ENCODE data around the gene CAPN15. TPM values are rescaled to one million over a fixed set of nuclear protein-coding genes. Genes with fewer than 3 reads are reported as not detected.
A peak's percentile ranks its signal among the peaks of the same experiment; 100 is the strongest.
"Not testable (repeated sequence)": the region's sequence is repeated elsewhere in the genome, so short reads cannot be mapped to it uniquely, and the experiment has no call there.

Gene CAPN15
- polyA plus RNA-seq, 1 donor = 45.6 TPM

- H3K27ac ChIP-seq (ENCODE audit: low read length) = no peak overlapping the region
- H3K4me1 ChIP-seq (ENCODE audit: control insufficient read depth, insufficient read depth, low read length) = peaks cover 46% of the 10 kb centered on the region
- DNase-seq = no peak
- no peak overlapping the region for H3K4me3 ChIP-seq (ENCODE audit: low read length)
- H3K27me3 ChIP-seq (ENCODE audit: control insufficient read depth, insufficient read depth, low read length) = no peaks in the 10 kb centered on the region
- H3K36me3 ChIP-seq (ENCODE audit: control insufficient read depth, insufficient read depth, low read length) = peaks cover 38% of the 10 kb centered on the region
- no CpG with 5 or more reads among the region's 7 CpGs for WGBS (ENCODE audit: insufficient coverage, low lambda C conversion rate)
- peaks cover 16% of the 10 kb centered on the region for H3K9me3 ChIP-seq (ENCODE audit: control insufficient read depth, low read depth, low read length)
Observed at GRCh38 chr16:506246-506546, 21.3 kb upstream of the CAPN15 start.

GRCh38 chr16:507527-507926 is 20.0 kb upstream of the CAPN15 start:
- not testable (repeated sequence) for H3K4me3 ChIP-seq (ENCODE audit: low read length)
- no CpG with 5 or more reads among the region's 14 CpGs for WGBS (ENCODE audit: insufficient coverage, low lambda C conversion rate)
- peaks cover 38% of the 10 kb centered on the region for H3K36me3 ChIP-seq (ENCODE audit: control insufficient read depth, insufficient read depth, low read length)

GRCh38 chr16:507996-508395 is 19.5 kb upstream of the CAPN15 start:
- WGBS (ENCODE audit: insufficient coverage, low lambda C conversion rate) = no CpG with 5 or more reads among the region's 6 CpGs
- Histone ChIP-seq H3K4me3 (ENCODE audit: low read length) (no peak overlapping the region), H3K27me3 (ENCODE audit: control insufficient read depth, insufficient read depth, low read length) (no peaks in the 10 kb centered on the region), H3K9me3 (ENCODE audit: control insufficient read depth, low read depth, low read length) (peaks cover 16% of the 10 kb centered on the region), H3K27ac (ENCODE audit: low read length) (no peak overlapping the region), H3K36me3 (ENCODE audit: control insufficient read depth, insufficient read depth, low read length) (peaks cover 42% of the 10 kb centered on the region), H3K4me1 (ENCODE audit: control insufficient read depth, insufficient read depth, low read length) (peaks cover 30% of the 10 kb centered on the region)
- DNase-seq = no peak

More at GRCh38 chr16:507527-507926, 20.0 kb upstream of the CAPN15 start:
- H3K9me3 ChIP-seq (ENCODE audit: control insufficient read depth, low read depth, low read length) = peaks cover 16% of the 10 kb centered on the region
- H3K27ac ChIP-seq (ENCODE audit: low read length); DNase-seq; H3K27me3 ChIP-seq (ENCODE audit: control insufficient read depth, insufficient read depth, low read length): not testable (repeated sequence)
- H3K4me1 ChIP-seq (ENCODE audit: control insufficient read depth, insufficient read depth, low read length) = peaks cover 34% of the 10 kb centered on the region

GRCh38 chr16:508884-509736 is 18.4 kb upstream of the CAPN15 start:
- WGBS (ENCODE audit: insufficient coverage, low lambda C conversion rate) = no CpG with 5 or more reads among the region's 18 CpGs
- Histone ChIP-seq H3K27me3 (ENCODE audit: control insufficient read depth, insufficient read depth, low read length) (no peaks in the 10 kb centered on the region), H3K9me3 (ENCODE audit: control insufficient read depth, low read depth, low read length) (peaks cover 16% of the 10 kb centered on the region), H3K4me1 (ENCODE audit: control insufficient read depth, insufficient read depth, low read length) (peaks cover 24% of the 10 kb centered on the region), H3K4me3 (ENCODE audit: low read length) (no peak overlapping the region), H3K27ac (ENCODE audit: low read length) (peak overlapping the region; percentile 72), H3K36me3 (ENCODE audit: control insufficient read depth, insufficient read depth, low read length) (peaks cover 51% of the 10 kb centered on the region)
- peak; percentile 76 to 87 for DNase-seq

GRCh38 chr16:510066-510825 is 17.3 kb upstream of the CAPN15 start:
- Histone ChIP-seq H3K27ac (ENCODE audit: low read length) (no peak overlapping the region), H3K27me3 (ENCODE audit: control insufficient read depth, insufficient read depth, low read length) (no peaks in the 10 kb centered on the region), H3K36me3 (ENCODE audit: control insufficient read depth, insufficient read depth, low read length) (peaks cover 59% of the 10 kb centered on the region), H3K4me3 (ENCODE audit: low read length) (no peak overlapping the region), H3K4me1 (ENCODE audit: control insufficient read depth, insufficient read depth, low read length) (peaks cover 28% of the 10 kb centered on the region), H3K9me3 (ENCODE audit: control insufficient read depth, low read depth, low read length) (peaks cover 16% of the 10 kb centered on the region)
- 100% methylated on average over 2 of the region's 35 CpGs for WGBS (ENCODE audit: insufficient coverage, low lambda C conversion rate)
- DNase-seq = no peak

GRCh38 chr16:512802-513201 is 14.7 kb upstream of the CAPN15 start:
- Histone ChIP-seq H3K27me3 (ENCODE audit: control insufficient read depth, insufficient read depth, low read length) (no peaks in the 10 kb centered on the region), H3K9me3 (ENCODE audit: control insufficient read depth, low read depth, low read length) (peaks cover 13% of the 10 kb centered on the region), H3K4me1 (ENCODE audit: control insufficient read depth, insufficient read depth, low read length) (peaks cover 28% of the 10 kb centered on the region), H3K36me3 (ENCODE audit: control insufficient read depth, insufficient read depth, low read length) (peaks cover 58% of the 10 kb centered on the region), H3K4me3 (ENCODE audit: low read length) (no peak overlapping the region), H3K27ac (ENCODE audit: low read length) (no peak overlapping the region)
- DNase-seq = no peak
- whole genome bisulfite sequencing (ENCODE audit: insufficient coverage, low lambda C conversion rate) = no CpG with 5 or more reads among the region's 6 CpGs

GRCh38 chr16:513950-514349 is 13.6 kb upstream of the CAPN15 start:
- Histone ChIP-seq H3K9me3 (ENCODE audit: control insufficient read depth, low read depth, low read length) (peaks cover 13% of the 10 kb centered on the region), H3K27ac (ENCODE audit: low read length) (no peak overlapping the region), H3K27me3 (ENCODE audit: control insufficient read depth, insufficient read depth, low read length) (no peaks in the 10 kb centered on the region), H3K36me3 (ENCODE audit: control insufficient read depth, insufficient read depth, low read length) (peaks cover 62% of the 10 kb centered on the region), H3K4me3 (ENCODE audit: low read length) (no peak overlapping the region), H3K4me1 (ENCODE audit: control insufficient read depth, insufficient read depth, low read length) (peaks cover 19% of the 10 kb centered on the region)
- DNase-seq = no peak
- WGBS (ENCODE audit: insufficient coverage, low lambda C conversion rate) = no CpG with 5 or more reads among the region's 10 CpGs

GRCh38 chr16:515175-515938 is 12.2 kb upstream of the CAPN15 start:
- DNase-seq = no peak
- Histone ChIP-seq H3K4me3 (ENCODE audit: low read length) (no peak overlapping the region), H3K9me3 (ENCODE audit: control insufficient read depth, low read depth, low read length) (no peaks in the 10 kb centered on the region), H3K27ac (ENCODE audit: low read length) (no peak overlapping the region), H3K36me3 (ENCODE audit: control insufficient read depth, insufficient read depth, low read length) (peaks cover 64% of the 10 kb centered on the region), H3K4me1 (ENCODE audit: control insufficient read depth, insufficient read depth, low read length) (peaks cover 7% of the 10 kb centered on the region), H3K27me3 (ENCODE audit: control insufficient read depth, insufficient read depth, low read length) (no peaks in the 10 kb centered on the region)
- no CpG with 5 or more reads among the region's 45 CpGs for WGBS (ENCODE audit: insufficient coverage, low lambda C conversion rate)

- peaks cover 6% of the 10 kb centered on the region for H3K4me1 ChIP-seq (ENCODE audit: control insufficient read depth, insufficient read depth, low read length)
- no peaks in the 10 kb centered on the region for H3K9me3 ChIP-seq (ENCODE audit: control insufficient read depth, low read depth, low read length)
- H3K36me3 ChIP-seq (ENCODE audit: control insufficient read depth, insufficient read depth, low read length) = peaks cover 65% of the 10 kb centered on the region
- H3K27ac ChIP-seq (ENCODE audit: low read length) = no peak overlapping the region
- no peak for DNase-seq
- no peak overlapping the region for H3K4me3 ChIP-seq (ENCODE audit: low read length)
- WGBS (ENCODE audit: insufficient coverage, low lambda C conversion rate) = no CpG with 5 or more reads among the region's 11 CpGs
- H3K27me3 ChIP-seq (ENCODE audit: control insufficient read depth, insufficient read depth, low read length) = no peaks in the 10 kb centered on the region
Observed at GRCh38 chr16:515939-516226, 11.6 kb upstream of the CAPN15 start.

GRCh38 chr16:516301-516700 is 11.2 kb upstream of the CAPN15 start:
- no CpG with 5 or more reads among the region's 8 CpGs for WGBS (ENCODE audit: insufficient coverage, low lambda C conversion rate)
- Histone ChIP-seq H3K36me3 (ENCODE audit: control insufficient read depth, insufficient read depth, low read length) (peaks cover 70% of the 10 kb centered on the region), H3K27ac (ENCODE audit: low read length) (no peak overlapping the region), H3K9me3 (ENCODE audit: control insufficient read depth, low read depth, low read length) (no peaks in the 10 kb centered on the region), H3K4me3 (ENCODE audit: low read length) (no peak overlapping the region), H3K27me3 (ENCODE audit: control insufficient read depth, insufficient read depth, low read length) (no peaks in the 10 kb centered on the region), H3K4me1 (ENCODE audit: control insufficient read depth, insufficient read depth, low read length) (peaks cover 11% of the 10 kb centered on the region)
- no peak for DNase-seq

Measured in large intestine (tissue), 3 donors.